H1 (cell line): Measurements from ENCODE around the gene NAA10. TPM values are rescaled to one million over a fixed set of nuclear protein-coding genes. Genes with fewer than 3 reads are reported as not detected.

Source experiments
- CTCF ChIA-PET: fragments of 300-600 bp; sonication (Branson Sonifier 250); formaldehyde crosslinking; loops from one replicate; lab custom pipeline; 2021; ENCODE audit not compliant: partially characterized antibody; lab: Charles Lee
- POLR2A ChIA-PET: fragments of 300-600 bp; sonication (Branson Sonifier 250); formaldehyde crosslinking; loops from one replicate; lab custom pipeline; 2021; ENCODE audit warnings: inconsistent platforms; ENCODE audit not compliant: partially characterized antibody; lab: Charles Lee
- DNase-seq, 2 experiments: peaks; one replicate each; pipeline versions ENCODE4 v3.0.0 to v3.0.0-alpha.2; 2010 to 2022; ENCODE audit warnings: low spot score in 2 of 2, low read depth in 1 of 2, mixed read lengths in 1 of 2
- FAIRE-seq: peaks from 2 replicates; lab custom pipeline; 2011; peaks lifted over from hg19 to GRCh38; lab: Jason Lieb, UNC
- H2AFZ ChIP-seq: 2 replicates; pipeline ENCODE4 v1.8.1; 2012; ENCODE audit warnings: low read length, inconsistent platforms
- H2AK5ac ChIP-seq: 2 replicates; pipeline ENCODE4 v1.6.1; 2013; ENCODE audit warnings: low read depth, low read length
- H2BK120ac ChIP-seq: replicated peaks from 2 replicates; pipeline ENCODE3; 2013; ENCODE audit warnings: low read depth, low read length, inconsistent platforms
- H2BK12ac ChIP-seq: 2 replicates; pipeline ENCODE4 v1.6.1; 2013; ENCODE audit warnings: low read depth, low read length
- H2BK15ac ChIP-seq: 2 replicates; pipeline ENCODE4 v1.6.1; 2013; ENCODE audit warnings: low read length
- H2BK20ac ChIP-seq: 2 replicates; pipeline ENCODE4 v1.6.1; 2013; ENCODE audit warnings: low read length
- H2BK5ac ChIP-seq: 2 replicates; pipeline ENCODE4 v1.6.1; 2013; ENCODE audit warnings: low read depth, low read length
- H3K14ac ChIP-seq: 2 replicates; pipeline ENCODE4 v1.6.1; 2013; ENCODE audit warnings: inconsistent platforms; ENCODE audit not compliant: insufficient read length
- H3K18ac ChIP-seq: 2 replicates; pipeline ENCODE4 v1.6.1; 2013; ENCODE audit warnings: low read length; ENCODE audit errors: extremely low read depth
- H3K23ac ChIP-seq: 2 replicates; pipeline ENCODE4 v1.6.1; 2013; ENCODE audit warnings: inconsistent platforms; ENCODE audit not compliant: insufficient read length
- H3K23me2 ChIP-seq: 2 replicates; pipeline ENCODE4 v1.6.1; 2013; ENCODE audit warnings: low read depth, low read length
- H3K27ac ChIP-seq: 2 replicates; pipeline ENCODE4 v1.6.1; 2011; ENCODE audit warnings: low read depth, low read length, inconsistent platforms
- H3K27me3 ChIP-seq, 4 experiments: replicated peaks in 1 of 4; 1 replicate in 1 of 4; 2 replicates in 3 of 4; pipeline versions ENCODE4 v1.6.1 to v1.8.1; 2011 to 2013; ENCODE audit warnings: low read length in 3 of 4, mild to moderate bottlenecking in 3 of 4, inconsistent platforms in 2 of 4, mixed read lengths in 2 of 4, moderate library complexity in 1 of 4; ENCODE audit not compliant: control insufficient read depth in 3 of 4, insufficient read depth in 3 of 4; ENCODE audit errors: extremely low read depth in 1 of 4
- H3K36me3 ChIP-seq, 4 experiments: 2 replicates each; pipeline versions ENCODE4 v1.6.1 to v1.8.1; 2011 to 2013; ENCODE audit warnings: mild to moderate bottlenecking in 4 of 4, low read length in 3 of 4, moderate library complexity in 2 of 4, control low read depth in 1 of 4, inconsistent platforms in 1 of 4; ENCODE audit not compliant: insufficient read depth in 4 of 4, control insufficient read depth in 2 of 4
- H3K4ac ChIP-seq: replicated peaks from 2 replicates; pipeline ENCODE3; 2013; ENCODE audit warnings: low read length, low read depth, mixed read lengths, inconsistent platforms; ENCODE audit not compliant: insufficient read length
- H3K4me1 ChIP-seq, 4 experiments: replicated peaks in 1 of 4; 1 replicate in 1 of 4; 2 replicates in 3 of 4; pipeline versions ENCODE4 v1.6.1 to v1.8.1; 2011 to 2013; ENCODE audit warnings: low read length in 3 of 4, inconsistent platforms in 2 of 4, mixed read lengths in 1 of 4; ENCODE audit not compliant: insufficient read depth in 4 of 4, control insufficient read depth in 3 of 4
- H3K4me2 ChIP-seq, 2 experiments: 2 replicates each; pipeline versions ENCODE4 v1.6.1 to v1.8.1; 2011 to 2013; ENCODE audit warnings: low read depth in 2 of 2, low read length in 2 of 2, control low read depth in 1 of 2, inconsistent platforms in 1 of 2, mild to moderate bottlenecking in 1 of 2; ENCODE audit not compliant: insufficient read depth in 1 of 2
- H3K4me3 ChIP-seq, 4 experiments: fragments of 200-600, 300-600 bp in 1 of 4; sonication (generic), shearing (Covaris generic), sonication (Bioruptor Twin) in 1 of 4; 2 replicates each; pipeline versions ENCODE4 v1.5.1 to v1.8.1; 2011 to 2016; ENCODE audit warnings: low read length in 4 of 4, low read depth in 3 of 4, control low read depth in 2 of 4, inconsistent platforms in 2 of 4, mild to moderate bottlenecking in 2 of 4, mixed read lengths in 1 of 4, moderate library complexity in 1 of 4; ENCODE audit not compliant: insufficient read depth in 2 of 4; ENCODE audit errors: extremely low read depth in 1 of 4
- H3K56ac ChIP-seq: replicated peaks from 2 replicates; pipeline ENCODE3; 2013; ENCODE audit warnings: low read depth, mild to moderate bottlenecking, mixed read lengths, low read length, inconsistent platforms; ENCODE audit not compliant: insufficient read length
- H3K79me1 ChIP-seq: 2 replicates; pipeline ENCODE4 v1.6.1; 2013; ENCODE audit warnings: low read depth, low read length, control low read depth
- H3K79me2 ChIP-seq, 2 experiments: 2 replicates each; pipeline versions ENCODE4 v1.6.1 to v1.8.1; 2012 to 2013; ENCODE audit warnings: low read length in 2 of 2, mild to moderate bottlenecking in 2 of 2, inconsistent platforms in 1 of 2; ENCODE audit not compliant: insufficient read depth in 2 of 2, control insufficient read depth in 1 of 2
- H3K9ac ChIP-seq, 4 experiments: replicated peaks in 1 of 4; 1 replicate in 1 of 4; 2 replicates in 3 of 4; pipeline versions ENCODE4 v1.6.1 to v1.8.1; 2011 to 2013; ENCODE audit warnings: low read depth in 3 of 4, low read length in 3 of 4, control low read depth in 2 of 4, mild to moderate bottlenecking in 2 of 4, moderate library complexity in 2 of 4, inconsistent platforms in 1 of 4; ENCODE audit errors: extremely low read depth in 1 of 4
- H3K9me3 ChIP-seq, 2 experiments: 2 replicates each; pipeline versions ENCODE4 v1.6.1 to v1.8.1; 2012 to 2013; ENCODE audit warnings: mild to moderate bottlenecking in 2 of 2, moderate library complexity in 2 of 2, control low read depth in 1 of 2, inconsistent platforms in 1 of 2, low read depth in 1 of 2, low read length in 1 of 2, mixed read lengths in 1 of 2; ENCODE audit not compliant: insufficient read depth in 2 of 2
- H4K20me1 ChIP-seq, 2 experiments: replicated peaks in 1 of 2; 2 replicates each; pipeline versions ENCODE3 to v1.8.1; 2011 to 2013; ENCODE audit warnings: inconsistent platforms in 2 of 2, low read length in 2 of 2, mild to moderate bottlenecking in 1 of 2; ENCODE audit not compliant: insufficient read depth in 2 of 2, control insufficient read depth in 1 of 2
- H4K5ac ChIP-seq: 2 replicates; pipeline ENCODE4 v1.6.1; 2013; ENCODE audit warnings: low read length, low read depth, mixed read lengths, inconsistent platforms; ENCODE audit not compliant: insufficient read length
- H4K8ac ChIP-seq: 2 replicates; pipeline ENCODE4 v1.8.0; 2013; ENCODE audit warnings: mild to moderate bottlenecking, moderate library complexity, low read length, inconsistent platforms; ENCODE audit not compliant: insufficient read depth; ENCODE audit errors: extremely low read depth
- H4K91ac ChIP-seq: replicated peaks from 2 replicates; pipeline ENCODE3; 2013; ENCODE audit warnings: low read length, mixed read lengths, inconsistent platforms; ENCODE audit not compliant: insufficient read length
- ASH2L ChIP-seq: fragments of 200-600, 300-600 bp; sonication (generic); IDR thresholded peaks from one replicate; pipeline ENCODE4 v1.7.1; 2017; ENCODE audit warnings: low read length
- EGR1 ChIP-seq: IDR thresholded peaks from 2 replicates; pipeline ENCODE4 v1.6.1; 2011; ENCODE audit warnings: low read depth, low read length, borderline replicate concordance
- FOSL1 ChIP-seq: IDR thresholded peaks from 2 replicates; pipeline ENCODE4 v1.6.1; 2011; ENCODE audit warnings: mild to moderate bottlenecking, low read depth, low read length, moderate library complexity; ENCODE audit not compliant: insufficient read depth
- GABPA ChIP-seq: IDR thresholded peaks from 2 replicates; pipeline ENCODE4 v1.6.1; 2011; ENCODE audit warnings: mild to moderate bottlenecking, low read length, moderate library complexity, borderline replicate concordance; ENCODE audit not compliant: insufficient read depth
- RBBP5 ChIP-seq: IDR thresholded peaks from 2 replicates; pipeline ENCODE4 v1.7.1; 2012; ENCODE audit warnings: low read depth, mild to moderate bottlenecking, inconsistent platforms, low read length, moderate library complexity, borderline replicate concordance
- SIN3A ChIP-seq, 2 experiments: IDR thresholded peaks in 1 of 2; conservative IDR thresholded peaks in 1 of 2; 2 replicates each; pipeline ENCODE4 v1.6.1; 2011 to 2012; ENCODE audit warnings: low read length in 2 of 2, improper control_type of control experiment in 1 of 2, low read depth in 1 of 2, mild to moderate bottlenecking in 1 of 2
- SIX5 ChIP-seq: IDR thresholded peaks from 2 replicates; pipeline ENCODE4 v1.6.1; 2011; ENCODE audit warnings: mild to moderate bottlenecking, low read depth, low read length
- TAF1 ChIP-seq: IDR thresholded peaks from 2 replicates; pipeline ENCODE4 v1.6.1; 2011; ENCODE audit warnings: mild to moderate bottlenecking, low read depth, low read length
- WGBS, 2 experiments: shearing (Covaris generic) in 1 of 2; methylation state at CpG; one replicate each; pipeline versions ENCODE4 v1.1.6 to v1.1.7; 2013 to 2015; ENCODE audit warnings: low lambda C conversion rate in 2 of 2, mixed read lengths in 2 of 2, inconsistent platforms in 1 of 2, low coverage in 1 of 2, missing lambda C conversion rate in 1 of 2; ENCODE audit not compliant: insufficient replicate concordance in 2 of 2, insufficient coverage in 1 of 2, insufficient read length in 1 of 2; ENCODE audit errors: extremely low coverage in 1 of 2, missing lambda C conversion rate in 1 of 2; 5-methylcytosine and 5-hydroxymethylcytosine counted together
- polyA plus RNA-seq, 7 experiments: library from polyadenylated mRNA; depleted of rRNA in 3 of 7; stranded (reverse) in 5 of 7; unstranded in 2 of 7; fragments of >200 nt in 5 of 7; fragments of 200-250 nt in 2 of 7; gene quantifications; 1 replicate in 5 of 7; 2 replicates in 1 of 7; 4 replicates in 1 of 7; pipeline versions ENCODE4 v1.2.1 to v1.2.3, GENCODE V29; 2011 to 2013; ENCODE audit warnings: missing spikeins in 2 of 7, mixed read lengths in 2 of 7
- total RNA-seq: library from RNA; stranded (reverse); fragmentation: NEBNext Ultra II Directional; extraction: Animal tissue kit (Norgen Biotek cat#: 25700); gene quantifications from 2 replicates; pipeline ENCODE4 v1.2.1, GENCODE V29; 2021
- TF ChIP-seq, protein P1 (sequence below): IDR thresholded peaks from 2 replicates; pipeline ENCODE4 v1.6.1; 2012; ENCODE audit warnings: inconsistent platforms
- TF ChIP-seq, protein P2 (sequence below): IDR thresholded peaks from 2 replicates; pipeline ENCODE4 v1.6.1; 2011; ENCODE audit warnings: low read depth, mild to moderate bottlenecking, low read length; ENCODE audit not compliant: insufficient read depth

NAA10 gene
- total and polyA plus RNA-seq, 2 of the 8 experiments (the other 6 are each of a cell fraction or from before 2014, with no cell fraction given) = 80.4 to 98.8 TPM

- Histone ChIP-seq H3K27ac (no peak overlapping the region), H3K4me1 (peaks cover 2 to 10% (median 6%) of the 10 kb centered on the region in 4 experiments; a peak in 6 of 7 replicates), H2BK120ac (no peak overlapping the region), H4K8ac (peak overlapping the region; percentile 79; the same call in 1 of the 2 replicates), H2BK20ac (no peak overlapping the region), H2BK15ac (no peak overlapping the region), H3K79me2 (peaks cover 0 to 13% of the 10 kb centered on the region in 2 experiments; a peak in 2 of 4 replicates), H4K91ac (no peak overlapping the region), H3K14ac (no peak overlapping the region), H2AFZ (no peak overlapping the region), H3K36me3 (peaks cover 0 to 10% (median 4%) of the 10 kb centered on the region in 4 experiments; a peak in 2 of 8 replicates), H2AK5ac (no peak overlapping the region), H3K56ac (no peak overlapping the region), H3K9me3 (no peaks in the 10 kb centered on the region), H3K18ac (no peak overlapping the region; the same call in 1 of the 2 replicates), H2BK12ac (no peak overlapping the region), H4K5ac (no peak overlapping the region), H3K27me3 (no peaks in the 10 kb centered on the region), H3K4me2 (peak overlapping the region; percentile 63), H3K79me1 (no peaks in the 10 kb centered on the region), H4K20me1 (peaks cover 0 to 3% of the 10 kb centered on the region in 2 experiments), H3K4ac (no peak overlapping the region), H3K23ac (no peak overlapping the region), H3K9ac (no peak overlapping the region), H2BK5ac (no peak overlapping the region), H3K23me2 (0 out of 2 replicates have a peak, but pooled peaks cover 2% of the 10 kb centered on the region), H3K4me3 (peak overlapping the region; percentile 12 to 54 (median 16); a peak in 5 of 8 replicates)
- TF ChIP-seq SIX5 = no peak
- TF ChIP-seq ASH2L = no peak
- TF ChIP-seq EGR1 = no peak
- no peak for TF ChIP-seq GABPA
- no peak for TF ChIP-seq FOSL1
- TF ChIP-seq, protein P1, sequence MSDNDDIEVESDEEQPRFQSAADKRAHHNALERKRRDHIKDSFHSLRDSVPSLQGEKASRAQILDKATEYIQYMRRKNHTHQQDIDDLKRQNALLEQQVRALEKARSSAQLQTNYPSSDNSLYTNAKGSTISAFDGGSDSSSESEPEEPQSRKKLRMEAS = peak; percentile 72
- no peak for TF ChIP-seq TAF1
- TF ChIP-seq, protein P2, sequence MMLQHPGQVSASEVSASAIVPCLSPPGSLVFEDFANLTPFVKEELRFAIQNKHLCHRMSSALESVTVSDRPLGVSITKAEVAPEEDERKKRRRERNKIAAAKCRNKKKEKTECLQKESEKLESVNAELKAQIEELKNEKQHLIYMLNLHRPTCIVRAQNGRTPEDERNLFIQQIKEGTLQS = no peak
- no peak for TF ChIP-seq RBBP5
- 0 out of 4 replicates have a peak, but pooled peaks of 1 of the 2 experiments have one; percentile 19 for TF ChIP-seq SIN3A (conservative IDR thresholded peaks at IDR 0.05 in 1 of 2, IDR thresholded peaks at IDR 0.05 in 1 of 2; ENCODE audit: low read depth in 1 of 2, low read length in 2 of 2)
- ChIA-PET CTCF (interaction anchor here (0.7 to 19.6 kb wide), 4 partner anchors 10 to 158 kb away, joined by 3 to 272 read pairs (median 4); partner anchors contain the start of genes ARHGAP4 and RENBP), POLR2A (interaction anchor here (0.7 to 18.9 kb wide), 7 partner anchors 9 to 336 kb away, joined by 3 to 231 read pairs (median 5); partner anchors contain the start of genes ARHGAP4 and RENBP)
- DNase-seq (peak in 1 of 2 experiments; percentile 54), FAIRE-seq (no peak)
- 20% methylated on average over 9 of the region's 32 CpGs; no CpG with 5 or more reads in 1 of the 2 experiments for WGBS, 2 experiments
Measured at GRCh38 chrX:153935326-153935851, 552 bp upstream of the NAA10 start.
